Right hindlimb (tissue), 1 donor: ENCODE results near the gene KDELR3.

ENCODE experiments used
- DNase-seq: peaks from one replicate; pipeline ENCODE4 v3.0.0-alpha.2; 2018

The KDELR3 gene

DNA sequence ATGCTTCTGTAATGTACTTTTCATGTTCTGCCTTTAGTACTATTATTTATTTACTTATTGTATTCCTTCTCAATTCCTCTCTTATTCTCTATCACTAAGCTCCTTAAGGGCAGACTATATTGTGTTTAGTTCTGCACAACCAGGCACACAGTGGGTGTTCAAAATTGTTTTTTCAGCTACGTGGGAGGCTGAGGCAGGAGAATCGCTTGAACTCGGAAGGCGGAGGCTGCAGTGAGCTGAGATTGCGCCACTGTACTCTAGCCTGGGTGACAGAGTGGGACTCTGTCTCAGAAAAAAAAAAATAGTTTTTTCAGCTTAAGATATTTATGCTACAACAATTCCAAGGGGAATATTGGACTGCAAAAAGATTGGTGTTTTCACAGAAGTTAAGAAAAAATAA, 55.6 kb downstream of the KDELR3 start:
- DNase-seq, result no peak

DNA sequence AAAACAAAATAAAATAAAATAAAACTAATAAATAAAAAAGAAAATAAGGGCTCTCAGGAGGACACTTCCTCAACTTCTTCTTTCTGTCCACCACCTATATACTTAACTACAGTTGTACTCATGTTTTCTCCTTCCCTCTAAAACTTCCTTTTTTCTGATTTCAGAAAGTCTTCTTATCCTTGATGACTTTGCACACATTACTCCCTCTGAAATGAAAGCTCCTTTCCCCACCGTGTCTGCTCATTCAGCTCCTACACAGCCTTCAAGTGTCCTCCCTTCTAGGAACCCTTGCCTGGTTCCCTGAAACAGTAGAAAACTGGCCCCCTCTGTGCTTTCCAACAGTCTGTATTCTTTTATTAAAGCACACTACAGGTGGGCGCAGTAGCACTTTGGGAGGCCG, 56.5 kb downstream of the KDELR3 start:
- no peak for DNase-seq

GRCh38 chr22:38531251-38531938, 63.5 kb downstream of the KDELR3 start:
- no peak for DNase-seq
